ACHN (cell line): ENCODE results near the gene ANKMY1.
"Not testable (repeated sequence)": the region's sequence is repeated elsewhere in the genome, so short reads cannot be mapped to it uniquely, and the experiment has no call there.

Experiments
- DNase-seq: peaks from one replicate; pipeline ENCODE4 v3.0.0-alpha.2; 2015
- in situ Hi-C: cut with HindIII; loops from 2 replicates; pipeline ENCODE4 v1.10.0; 2017; ENCODE audit warnings: low sequenced_read_pairs, low pct_ligation_motif_present, low pct_unique_long_range_greater_than_20kb

Gene ANKMY1

GRCh38 chr2:240571314-240571973 lies 13.7 kb upstream of the ANKMY1 start:
- no peak for DNase-seq
- in situ Hi-C loops: no loop called here

- in situ Hi-C loops: no loop called here
Observed at GRCh38 chr2:240570531-240571313, 12.9 kb upstream of the ANKMY1 start.

GRCh38 chr2:240569998-240570530 lies 12.3 kb upstream of the ANKMY1 start:
- in situ Hi-C loops: no loop called here
- no peak for DNase-seq

More at GRCh38 chr2:240570531-240571313, 12.9 kb upstream of the ANKMY1 start:
- DNase-seq: no peak

- DNase-seq: no peak
- in situ Hi-C loops: no loop called here
Observed at GRCh38 chr2:240569523-240569997, 11.8 kb upstream of the ANKMY1 start.

- in situ Hi-C loops: no loop called here
Observed at GRCh38 chr2:240568678-240569522, 11.1 kb upstream of the ANKMY1 start.

GRCh38 chr2:240567872-240568677 lies 10.3 kb upstream of the ANKMY1 start, which contains the start of gene RNPEPL1:
Gene RNPEPL1, plus strand, starts transcription at chr2:240568484. Its CDS starts 103 bp downstream, at chr2:240568587.
- DNase-seq: peak; percentile 58
- in situ Hi-C loops: no loop called here

More at GRCh38 chr2:240568678-240569522, 11.1 kb upstream of the ANKMY1 start:
- peak; percentile 60 for DNase-seq

GRCh38 chr2:240567137-240567871 lies 9.5 kb upstream of the ANKMY1 start:
- in situ Hi-C loops: no loop called here
- DNase-seq: no peak

- DNase-seq: peak; percentile 94
- in situ Hi-C loops: no loop called here
Observed at GRCh38 chr2:240566203-240567136, 8.7 kb upstream of the ANKMY1 start.

GRCh38 chr2:240565333-240566202 lies 7.8 kb upstream of the ANKMY1 start:
- peak; percentile 93 for DNase-seq
- in situ Hi-C loops: no loop called here

GRCh38 chr2:240564561-240565332 lies 7.0 kb upstream of the ANKMY1 start:
- in situ Hi-C loops: no loop called here
- no peak for DNase-seq

GRCh38 chr2:240563951-240564560 lies 6.3 kb upstream of the ANKMY1 start:
- in situ Hi-C loops: no loop called here
- no peak for DNase-seq

GRCh38 chr2:240563231-240563630 lies 5.4 kb upstream of the ANKMY1 start:
- DNase-seq, in situ Hi-C loops: not testable (repeated sequence)

GRCh38 chr2:240561325-240561971 lies 3.7 kb upstream of the ANKMY1 start:
- in situ Hi-C loops: no loop called here
- peak; percentile 41 for DNase-seq
